Neural progenitor cell (in vitro differentiated cells): Measurements from ENCODE around the gene KIAA0930. TPM values are rescaled to one million over a fixed set of nuclear protein-coding genes. Genes with fewer than 3 reads are reported as not detected.

ENCODE experiments used
- DNase-seq: peaks from one replicate; pipeline ENCODE4 v3.0.0-alpha.2; 2016; ENCODE audit warnings: low spot score
- H2AFZ ChIP-seq: fragments of 200-600 bp; sonication (generic); replicated peaks from 2 replicates; pipeline ENCODE4 v1.6.1; 2016; ENCODE audit warnings: antibody characterized with exemption
- H3F3A ChIP-seq: fragments of 200-600 bp; sonication (generic); 2 replicates; pipeline ENCODE4 v1.6.1; 2016; ENCODE audit warnings: antibody characterized with exemption, low read depth
- H3K27ac ChIP-seq: fragments of 200-600 bp; sonication (generic); 2 replicates; pipeline ENCODE4 v1.5.1; 2016; ENCODE audit warnings: mild to moderate bottlenecking
- H3K27me3 ChIP-seq: fragments of 200-600 bp; sonication (generic); 2 replicates; pipeline ENCODE4 v1.6.1; 2016; ENCODE audit warnings: mild to moderate bottlenecking, moderate library complexity
- H3K36me3 ChIP-seq: fragments of 200-600 bp; sonication (generic); 2 replicates; pipeline ENCODE4 v1.5.1; 2016
- H3K4me1 ChIP-seq: fragments of 200-600 bp; sonication (generic); 2 replicates; pipeline ENCODE4 v1.6.1; 2016; ENCODE audit warnings: mixed run types
- H3K4me2 ChIP-seq: fragments of 200-600 bp; sonication (generic); 2 replicates; pipeline ENCODE4 v1.6.1; 2016
- H3K4me3 ChIP-seq: fragments of 200-600 bp; sonication (generic); 2 replicates; pipeline ENCODE4 v1.5.1; 2016
- H3K79me2 ChIP-seq: fragments of 200-600 bp; sonication (generic); 2 replicates; pipeline ENCODE4 v1.6.1; 2016; ENCODE audit warnings: low read depth
- H3K9ac ChIP-seq: fragments of 200-600 bp; sonication (generic); 2 replicates; pipeline ENCODE4 v1.6.1; 2016
- H3K9me3 ChIP-seq: fragments of 200-600 bp; sonication (generic); 2 replicates; pipeline ENCODE4 v1.5.1; 2016; ENCODE audit warnings: low read depth
- H4K20me1 ChIP-seq: fragments of 200-600 bp; sonication (generic); 2 replicates; pipeline ENCODE4 v1.6.1; 2016; ENCODE audit warnings: low read depth
- H3K27ac Mint-ChIP-seq: 3 replicates; pipeline ENCODE4 v1.8.0; 2021; ENCODE audit warnings: mixed read lengths
- H3K27me3 Mint-ChIP-seq: 2 replicates; pipeline ENCODE4 v1.8.0; 2022; ENCODE audit warnings: low read depth, mild to moderate bottlenecking, inconsistent platforms, moderate library complexity, mixed read lengths; ENCODE audit not compliant: insufficient read depth
- H3K36me3 Mint-ChIP-seq: 3 replicates; pipeline ENCODE4 v1.8.0; 2021; ENCODE audit warnings: mixed read lengths
- H3K4me1 Mint-ChIP-seq: 3 replicates; pipeline ENCODE4 v1.8.0; 2021; ENCODE audit warnings: mixed read lengths
- H3K4me3 Mint-ChIP-seq: 3 replicates; pipeline ENCODE4 v1.8.0; 2021; ENCODE audit warnings: mild to moderate bottlenecking, moderate library complexity, mixed read lengths
- H3K9me3 Mint-ChIP-seq: 3 replicates; pipeline ENCODE4 v1.8.0; 2020; ENCODE audit warnings: mixed read lengths
- EZH2 ChIP-seq: fragments of 200-600 bp; sonication (generic); IDR thresholded peaks from 2 replicates; pipeline ENCODE4 v1.6.1; 2017; ENCODE audit warnings: antibody characterized with exemption, mild to moderate bottlenecking, moderate library complexity
- EZH2phosphoT487 ChIP-seq: fragments of 200-600 bp; sonication (generic); IDR thresholded peaks from 2 replicates; pipeline ENCODE4 v1.6.1; 2017; ENCODE audit warnings: antibody characterized with exemption
- total RNA-seq: library from RNA; depleted of rRNA; stranded (reverse); fragments of >200 nt; gene quantifications from 2 replicates; pipeline ENCODE4 v1.2.3, GENCODE V29; 2015; ENCODE audit warnings: low replicate concordance
- TF ChIP-seq, protein P1 (sequence below): fragments of 200-600 bp; sonication (generic); IDR thresholded peaks from 2 replicates; pipeline ENCODE4 v1.5.1; 2017; ENCODE audit warnings: antibody characterized with exemption, mild to moderate bottlenecking

The KIAA0930 gene
- total RNA-seq, 1 donor from 2014 or later, result 15.0 TPM

- Histone ChIP-seq H3K27me3 (no peaks in the 10 kb centered on the region), H2AFZ (no peak overlapping the region), H4K20me1 (peaks cover 3% of the 10 kb centered on the region), H3F3A (no peaks in the 10 kb centered on the region), H3K9me3 (no peaks in the 10 kb centered on the region), H3K36me3 (no peaks in the 10 kb centered on the region), H3K4me2 (no peak overlapping the region), H3K27ac (no peak overlapping the region), H3K9ac (no peak overlapping the region), H3K79me2 (no peaks in the 10 kb centered on the region), H3K4me3 (no peak overlapping the region), H3K4me1 (no peaks in the 10 kb centered on the region)
- TF ChIP-seq EZH2 (no peak), EZH2phosphoT487 (no peak)
- TF ChIP-seq, protein P1, sequence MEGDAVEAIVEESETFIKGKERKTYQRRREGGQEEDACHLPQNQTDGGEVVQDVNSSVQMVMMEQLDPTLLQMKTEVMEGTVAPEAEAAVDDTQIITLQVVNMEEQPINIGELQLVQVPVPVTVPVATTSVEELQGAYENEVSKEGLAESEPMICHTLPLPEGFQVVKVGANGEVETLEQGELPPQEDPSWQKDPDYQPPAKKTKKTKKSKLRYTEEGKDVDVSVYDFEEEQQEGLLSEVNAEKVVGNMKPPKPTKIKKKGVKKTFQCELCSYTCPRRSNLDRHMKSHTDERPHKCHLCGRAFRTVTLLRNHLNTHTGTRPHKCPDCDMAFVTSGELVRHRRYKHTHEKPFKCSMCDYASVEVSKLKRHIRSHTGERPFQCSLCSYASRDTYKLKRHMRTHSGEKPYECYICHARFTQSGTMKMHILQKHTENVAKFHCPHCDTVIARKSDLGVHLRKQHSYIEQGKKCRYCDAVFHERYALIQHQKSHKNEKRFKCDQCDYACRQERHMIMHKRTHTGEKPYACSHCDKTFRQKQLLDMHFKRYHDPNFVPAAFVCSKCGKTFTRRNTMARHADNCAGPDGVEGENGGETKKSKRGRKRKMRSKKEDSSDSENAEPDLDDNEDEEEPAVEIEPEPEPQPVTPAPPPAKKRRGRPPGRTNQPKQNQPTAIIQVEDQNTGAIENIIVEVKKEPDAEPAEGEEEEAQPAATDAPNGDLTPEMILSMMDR, result no peak
- Mint-ChIP-seq H3K4me3 (no peak overlapping the region), H3K9me3 (no peaks in the 10 kb centered on the region), H3K4me1 (no peaks in the 10 kb centered on the region), H3K36me3 (peaks cover 10% of the 10 kb centered on the region), H3K27me3 (no peaks in the 10 kb centered on the region), H3K27ac (no peak overlapping the region)
- no peak for DNase-seq
These were observed 89.2 kb downstream of the KIAA0930 start for GRCh38 chr22:45151503-45151902.

DNA sequence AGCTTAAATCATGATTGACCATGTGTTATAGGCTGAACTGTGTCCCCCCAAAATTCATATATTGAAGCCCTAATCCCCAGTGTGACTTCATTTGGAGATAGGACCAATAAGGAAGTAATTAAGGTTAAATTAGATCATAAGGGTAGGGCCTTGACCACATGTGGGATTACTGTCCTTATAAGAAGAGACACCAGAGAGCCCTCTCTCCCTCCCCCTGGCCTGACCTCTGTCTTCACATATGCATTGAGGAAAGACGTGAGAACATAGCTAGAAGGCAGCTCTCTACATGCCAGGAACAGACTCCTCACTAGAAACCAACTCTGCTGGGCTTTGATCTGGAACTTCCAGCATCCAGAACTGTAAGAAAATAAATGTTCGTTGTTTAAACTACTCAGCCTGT, 90.6 kb downstream of the KIAA0930 start:
- H3K9me3 Mint-ChIP-seq, result no peaks in the 10 kb centered on the region
- no peaks in the 10 kb centered on the region for H3K36me3 ChIP-seq
- no peak for DNase-seq
- no peaks in the 10 kb centered on the region for H4K20me1 ChIP-seq
- H3F3A ChIP-seq, result no peaks in the 10 kb centered on the region
- no peak overlapping the region for H2AFZ ChIP-seq
- no peak overlapping the region for H3K4me2 ChIP-seq
- no peaks in the 10 kb centered on the region for H3K79me2 ChIP-seq
- H3K4me3 Mint-ChIP-seq, result no peak overlapping the region
- H3K4me1 ChIP-seq, result no peaks in the 10 kb centered on the region
- H3K36me3 Mint-ChIP-seq, result peaks cover 10% of the 10 kb centered on the region
- H3K9ac ChIP-seq, result no peak overlapping the region
- H3K27me3 Mint-ChIP-seq, result no peaks in the 10 kb centered on the region
- no peaks in the 10 kb centered on the region for H3K4me1 Mint-ChIP-seq
- H3K4me3 ChIP-seq, result no peak overlapping the region
- H3K27ac ChIP-seq, result no peak overlapping the region
- H3K9me3 ChIP-seq, result no peaks in the 10 kb centered on the region
- no peak overlapping the region for H3K27ac Mint-ChIP-seq
- TF ChIP-seq, protein P1, result no peak
- TF ChIP-seq EZH2phosphoT487 (no peak), EZH2 (no peak)
- no peaks in the 10 kb centered on the region for H3K27me3 ChIP-seq

GRCh38 chr22:45149671-45150070, 91.0 kb downstream of the KIAA0930 start:
- H3K27ac ChIP-seq, result no peak overlapping the region
- Mint-ChIP-seq H3K36me3 (peaks cover 10% of the 10 kb centered on the region), H3K9me3 (no peaks in the 10 kb centered on the region), H3K4me1 (no peaks in the 10 kb centered on the region), H3K27me3 (no peaks in the 10 kb centered on the region), H3K4me3 (no peak overlapping the region), H3K27ac (no peak overlapping the region)
- no peaks in the 10 kb centered on the region for H3K27me3 ChIP-seq
- no peak overlapping the region for H3K4me2 ChIP-seq
- H3K79me2 ChIP-seq, result no peaks in the 10 kb centered on the region
- H3K4me1 ChIP-seq, result no peaks in the 10 kb centered on the region
- H3K4me3 ChIP-seq, result no peak overlapping the region
- no peaks in the 10 kb centered on the region for H3K36me3 ChIP-seq
- H2AFZ ChIP-seq, result no peak overlapping the region
- H3K9me3 ChIP-seq, result no peaks in the 10 kb centered on the region
- no peak overlapping the region for H3K9ac ChIP-seq
- no peaks in the 10 kb centered on the region for H3F3A ChIP-seq
- TF ChIP-seq, protein P1, result no peak
- TF ChIP-seq EZH2phosphoT487 (no peak), EZH2 (no peak)
- no peak for DNase-seq
- no peaks in the 10 kb centered on the region for H4K20me1 ChIP-seq
